SK-N-DZ (cell line): ENCODE results near the gene SYT15B.
"Not testable (repeated sequence)": the region's sequence is repeated elsewhere in the genome, so short reads cannot be mapped to it uniquely, and the experiment has no call there.

Experiments
- DNase-seq: peaks from one replicate; pipeline ENCODE4 v3.0.0-alpha.2; 2015; ENCODE audit warnings: low spot score

SYT15B gene

GRCh38 chr10:47725740-47726139 lies 37.7 kb downstream of the SYT15B start:
- DNase-seq, result not testable (repeated sequence)

GRCh38 chr10:47725047-47725446 lies 38.3 kb downstream of the SYT15B start:
- not testable (repeated sequence) for DNase-seq

- DNase-seq, result not testable (repeated sequence)
Measured at GRCh38 chr10:47724119-47724518, 39.3 kb downstream of the SYT15B start.

- DNase-seq, result not testable (repeated sequence)
Measured at GRCh38 chr10:47723362-47723761, 40.0 kb downstream of the SYT15B start.

GRCh38 chr10:47717011-47717769 lies 46.2 kb downstream of the SYT15B start:
- not testable (repeated sequence) for DNase-seq
